IMR-90 (cell line): ENCODE results near the gene CCDC148. TPM values are rescaled to one million over a fixed set of nuclear protein-coding genes. Genes with fewer than 3 reads are reported as not detected.
"Not testable (repeated sequence)": the region's sequence is repeated elsewhere in the genome, so short reads cannot be mapped to it uniquely, and the experiment has no call there.

Source experiments
- ATAC-seq: fragments of 200-7000 bp; cut with Tn5 transposase; 2 replicates; pipeline ENCODE4 v1.9.1; 2020; ENCODE audit warnings: low read depth, mild to moderate bottlenecking, moderate library complexity
- BruUV-seq: library from RNA; stranded (reverse); fragments of 400-500 nt; replicated peaks from 2 replicates; lab custom pipeline; 2021; lab: Mats Ljungman, UMichigan
- CTCF ChIA-PET: fragments of 300-600 bp; formaldehyde crosslinking; extraction: SDS; loops from one replicate; lab custom pipeline; 2021; ENCODE audit warnings: antibody characterized with exemption; lab: Yijun Ruan, JAX
- POLR2A ChIA-PET: fragments of 300-600 bp; sonication (Branson Sonifier 250); formaldehyde crosslinking; loops from one replicate; lab custom pipeline; 2022; ENCODE audit warnings: antibody characterized with exemption; ENCODE audit not compliant: unreplicated experiment; lab: Charles Lee
- DNase-seq: peaks from one replicate; pipeline ENCODE4 v3.0.0; 2013
- H2AFZ ChIP-seq: replicated peaks from 2 replicates; pipeline ENCODE3; 2013; ENCODE audit warnings: low read length, mild to moderate bottlenecking; ENCODE audit not compliant: poor library complexity
- H2AK5ac ChIP-seq: 2 replicates; pipeline ENCODE4 v1.6.1; 2013; ENCODE audit warnings: low read depth, low read length, inconsistent platforms
- H2AK9ac ChIP-seq: replicated peaks from 2 replicates; pipeline ENCODE3; 2013; ENCODE audit warnings: mild to moderate bottlenecking, low read depth, low read length, moderate library complexity; ENCODE audit not compliant: poor library complexity
- H2BK120ac ChIP-seq: 2 replicates; pipeline ENCODE4 v1.6.1; 2013; ENCODE audit warnings: low read depth, low read length, inconsistent platforms
- H2BK15ac ChIP-seq: 3 replicates; pipeline ENCODE4 v1.6.1; 2013; ENCODE audit warnings: low read depth, low read length, inconsistent platforms
- H2BK20ac ChIP-seq: 2 replicates; pipeline ENCODE4 v1.6.1; 2013; ENCODE audit warnings: low read depth, mild to moderate bottlenecking, inconsistent platforms, low read length, moderate library complexity
- H2BK5ac ChIP-seq: 2 replicates; pipeline ENCODE4 v1.6.1; 2013; ENCODE audit warnings: mild to moderate bottlenecking, low read depth, low read length, inconsistent platforms; ENCODE audit not compliant: poor library complexity, severe bottlenecking
- H3K14ac ChIP-seq: replicated peaks from 2 replicates; pipeline ENCODE4 v1.6.1; 2013; ENCODE audit warnings: low read depth, low read length, inconsistent platforms
- H3K18ac ChIP-seq: 2 replicates; pipeline ENCODE4 v1.6.1; 2013; ENCODE audit warnings: low read depth, low read length, control low read depth
- H3K23ac ChIP-seq: 2 replicates; pipeline ENCODE4 v1.6.1; 2013; ENCODE audit warnings: low read depth, low read length, inconsistent platforms
- H3K27ac ChIP-seq: 2 replicates; pipeline ENCODE4 v1.5.1; 2013; ENCODE audit warnings: mild to moderate bottlenecking, control low read depth, low read length; ENCODE audit not compliant: insufficient read depth
- H3K27me3 ChIP-seq: 2 replicates; pipeline ENCODE4 v1.6.1; 2013; ENCODE audit warnings: low read length; ENCODE audit not compliant: control insufficient read depth, insufficient read depth
- H3K36me3 ChIP-seq: 2 replicates; pipeline ENCODE4 v1.6.1; 2013; ENCODE audit warnings: low read length, mixed read lengths; ENCODE audit not compliant: control insufficient read depth, insufficient read depth
- H3K4ac ChIP-seq: 2 replicates; pipeline ENCODE4 v1.6.1; 2013; ENCODE audit warnings: low read depth, low read length, inconsistent platforms
- H3K4me1 ChIP-seq: 2 replicates; pipeline ENCODE4 v1.6.1; 2013; ENCODE audit warnings: low read length, mixed read lengths; ENCODE audit not compliant: control insufficient read depth, insufficient read depth
- H3K4me2 ChIP-seq: 2 replicates; pipeline ENCODE4 v1.6.1; 2013; ENCODE audit warnings: low read depth, mild to moderate bottlenecking, control low read depth, low read length, moderate library complexity
- H3K4me3 ChIP-seq: 2 replicates; pipeline ENCODE4 v1.5.1; 2013; ENCODE audit warnings: low read depth, mild to moderate bottlenecking, control low read depth, low read length, moderate library complexity; ENCODE audit not compliant: insufficient read depth
- H3K56ac ChIP-seq: 2 replicates; pipeline ENCODE4 v1.6.1; 2013; ENCODE audit warnings: low read length, inconsistent platforms; ENCODE audit not compliant: insufficient read depth; ENCODE audit errors: extremely low read depth
- H3K79me1 ChIP-seq, 2 experiments: 2 replicates each; pipeline ENCODE4 v1.6.1; 2013; ENCODE audit warnings: low read length in 2 of 2, inconsistent platforms in 1 of 2, low read depth in 1 of 2
- H3K9ac ChIP-seq: 2 replicates; pipeline ENCODE4 v1.6.1; 2013; ENCODE audit warnings: low read depth, low read length, control low read depth
- H3K9me1 ChIP-seq: 2 replicates; pipeline ENCODE4 v1.6.1; 2013; ENCODE audit warnings: low read length, inconsistent platforms; ENCODE audit not compliant: insufficient read depth
- H3K9me3 ChIP-seq: 2 replicates; pipeline ENCODE4 v1.6.1; 2013; ENCODE audit warnings: low read length; ENCODE audit not compliant: control insufficient read depth, insufficient read depth
- H4K20me1 ChIP-seq: 2 replicates; pipeline ENCODE4 v1.6.1; 2013; ENCODE audit warnings: low read length, inconsistent platforms; ENCODE audit not compliant: insufficient read depth
- H4K5ac ChIP-seq: 2 replicates; pipeline ENCODE4 v1.6.1; 2013; ENCODE audit warnings: mild to moderate bottlenecking, low read depth, low read length, control low read depth
- H4K8ac ChIP-seq, 2 experiments: 2 replicates each; pipeline ENCODE4 v1.6.1; 2013; ENCODE audit warnings: low read depth in 2 of 2, low read length in 2 of 2, control low read depth in 1 of 2, inconsistent platforms in 1 of 2
- H4K91ac ChIP-seq: 2 replicates; pipeline ENCODE4 v1.6.1; 2013; ENCODE audit warnings: low read depth, low read length, inconsistent platforms; ENCODE audit not compliant: insufficient read depth
- WGBS, 2 experiments: methylation state at CpG; one replicate each; pipeline versions ENCODE4 v1.1.5 to v1.1.7; 2013; ENCODE audit warnings: missing lambda C conversion rate in 2 of 2; ENCODE audit not compliant: insufficient read length in 1 of 2; ENCODE audit errors: extremely low coverage in 2 of 2; 5-methylcytosine and 5-hydroxymethylcytosine counted together
- dilution Hi-C: fragments of 300-500 bp; cut with HindIII; formaldehyde crosslinking; loops from one replicate; pipeline ENCODE4 v1.14.3; 2018; ENCODE audit warnings: low sequenced_read_pairs; ENCODE audit not compliant: unreplicated experiment
- in situ Hi-C: fragments of 300-500 bp; cut with MboI; formaldehyde crosslinking; loops from 3 replicates; pipeline ENCODE4 v1.14.3; 2019; ENCODE audit warnings: low sequenced_read_pairs, inconsistent platforms, mixed read lengths
- intact Hi-C: fragments of 100-400 bp; cut with micrococcal nuclease; formaldehyde crosslinking; loops from 2 replicates; pipeline ENCODE4 v1.10.0; 2022
- polyA plus RNA-seq, 3 experiments: library from polyadenylated mRNA; depleted of rRNA; stranded (reverse); fragments of >200 nt; gene quantifications; 2 replicates each; pipeline ENCODE4 v1.2.3, GENCODE V29; 2012; ENCODE audit warnings: low replicate concordance in 1 of 3
- total RNA-seq: library from RNA; depleted of rRNA; stranded (reverse); fragments of >200 nt; gene quantifications from 2 replicates; pipeline ENCODE4 v1.2.3, GENCODE V29; 2012

CCDC148 gene
- total and polyA plus RNA-seq, 2 of the 4 experiments (the other 2 are of a cell fraction): 0.18 to 0.31 TPM

DNA sequence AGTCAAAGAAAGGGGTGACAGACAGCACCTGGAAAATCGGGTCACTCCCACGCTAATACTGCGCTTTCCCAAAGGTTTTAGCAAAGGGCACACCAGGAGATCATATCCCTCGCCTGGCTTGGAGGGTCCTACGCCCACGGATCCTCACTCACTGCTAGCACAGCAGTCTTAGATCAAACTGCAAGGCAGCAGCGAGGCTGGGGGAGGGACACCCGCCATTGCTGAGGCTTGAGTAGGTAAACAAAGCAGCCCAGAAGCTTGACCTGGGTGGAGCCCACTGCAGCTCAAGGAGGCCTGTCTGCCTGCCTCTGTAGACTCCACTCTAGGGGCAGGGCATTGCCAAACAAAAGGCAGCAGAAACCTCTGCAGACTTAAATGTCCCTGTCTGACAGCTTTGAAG lies 233.5 kb downstream of the CCDC148 start:
- H3K18ac ChIP-seq, H2BK120ac ChIP-seq, POLR2A ChIA-PET, in situ Hi-C loops, H4K5ac ChIP-seq, intact Hi-C loops, H3K9me1 ChIP-seq, H2AFZ ChIP-seq, H3K79me1 ChIP-seq, H2AK9ac ChIP-seq, H2BK15ac ChIP-seq, DNase-seq, H2BK20ac ChIP-seq, H3K4me2 ChIP-seq, H3K4me3 ChIP-seq, H4K91ac ChIP-seq, CTCF ChIA-PET, H3K27ac ChIP-seq, H3K9ac ChIP-seq, H3K36me3 ChIP-seq, ATAC-seq, H3K27me3 ChIP-seq, H2AK5ac ChIP-seq, H3K4me1 ChIP-seq, H3K4ac ChIP-seq, H3K9me3 ChIP-seq, BruUV-seq, H2BK5ac ChIP-seq, H4K8ac ChIP-seq, H3K56ac ChIP-seq, H3K14ac ChIP-seq, H3K23ac ChIP-seq, dilution Hi-C loops, H4K20me1 ChIP-seq: not testable (repeated sequence)
- WGBS, 2 experiments: 20% methylated on average over 1 of the region's 8 CpGs; no CpG with 5 or more reads in 1 of the 2 experiments
